HCT116 (cell line): ENCODE data around the gene XRN2. TPM values are rescaled to one million over a fixed set of nuclear protein-coding genes. Genes with fewer than 3 reads are reported as not detected.

ENCODE experiments used
- ATAC-seq: fragments of 200-7000 bp; cut with Tn5 transposase; 2 replicates; pipeline ENCODE4 v1.9.1; 2020; ENCODE audit warnings: mild to moderate bottlenecking, moderate library complexity
- BruUV-seq: library from RNA; stranded (reverse); fragments of 400-500 nt; replicated peaks from 2 replicates; lab custom pipeline; 2021; lab: Mats Ljungman, UMichigan
- CTCF ChIA-PET: fragments of 300-600 bp; sonication (Branson Sonifier 250); formaldehyde crosslinking; loops from one replicate; lab custom pipeline; 2021; ENCODE audit warnings: antibody characterized with exemption; lab: Charles Lee
- POLR2A ChIA-PET: fragments of 300-600, 350-600 bp; sonication (Branson Sonifier 250); formaldehyde crosslinking; loops from one replicate; lab custom pipeline; 2021; ENCODE audit warnings: antibody characterized with exemption; lab: Charles Lee
- RAD21 ChIA-PET, 2 experiments: fragments of 300-600 bp; sonication (Branson Sonifier 250); formaldehyde crosslinking; loops; one replicate each; lab custom pipeline; 2023; ENCODE audit warnings: low total read pairs in 2 of 2; ENCODE audit not compliant: uncharacterized antibody in 2 of 2, unreplicated experiment in 2 of 2, low non-redundant PET in 1 of 2; lab: Charles Lee
- DNase-seq: peaks from one replicate; pipeline ENCODE4 v3.0.0-alpha.2; 2010; ENCODE audit warnings: low read depth, low spot score
- H2AFZ ChIP-seq: fragments of 200-600 bp; shearing (Covaris generic), sonication (generic); 2 replicates; pipeline ENCODE4 v1.6.1; 2017; ENCODE audit warnings: low read depth, mixed run types, mixed read lengths, antibody characterized with exemption, low read length; ENCODE audit not compliant: poor library complexity, severe bottlenecking
- H3K27ac ChIP-seq: 2 replicates; pipeline ENCODE4 v1.5.1; 2012; ENCODE audit warnings: low read depth, low read length
- H3K27me3 ChIP-seq: fragments of 200-600 bp; sonication (generic); 2 replicates; pipeline ENCODE4 v1.6.1; 2016; ENCODE audit warnings: mixed run types, low read length, mixed read lengths; ENCODE audit not compliant: insufficient read depth
- H3K36me3 ChIP-seq, 2 experiments: fragments of 200-500 bp in 1 of 2; fragments of 200-600 bp in 1 of 2; sonication (Bioruptor generic) in 1 of 2; sonication (generic) in 1 of 2; 2 replicates each; pipeline versions ENCODE4 v1.5.1 to v1.6.1; 2014 to 2016; ENCODE audit warnings: low read length in 2 of 2, inconsistent platforms in 1 of 2, mixed read lengths in 1 of 2, mixed run types in 1 of 2; ENCODE audit not compliant: insufficient read depth in 2 of 2, control insufficient read depth in 1 of 2
- H3K4me1 ChIP-seq, 2 experiments: fragments of 200-600 bp in 1 of 2; sonication (generic) in 1 of 2; 2 replicates each; pipeline versions ENCODE4 v1.5.1 to v1.6.1; 2012 to 2017; ENCODE audit warnings: low read length in 2 of 2, inconsistent platforms in 1 of 2, mild to moderate bottlenecking in 1 of 2, mixed read lengths in 1 of 2, mixed run types in 1 of 2, moderate library complexity in 1 of 2; ENCODE audit not compliant: insufficient read depth in 2 of 2, control insufficient read depth in 1 of 2
- H3K4me2 ChIP-seq: fragments of 200-600 bp; sonication (generic); 2 replicates; pipeline ENCODE4 v1.6.1; 2017; ENCODE audit warnings: mixed run types, low read length, mixed read lengths
- H3K4me3 ChIP-seq, 2 experiments: fragments of 200-600 bp in 1 of 2; sonication (generic) in 1 of 2; replicated peaks in 1 of 2; 2 replicates each; pipeline ENCODE4 v1.5.1; 2011 to 2016; ENCODE audit warnings: low read length in 2 of 2, control low read depth in 1 of 2, low read depth in 1 of 2, mild to moderate bottlenecking in 1 of 2, mixed read lengths in 1 of 2, mixed run types in 1 of 2
- H3K79me2 ChIP-seq: fragments of 200-600 bp; sonication (generic); 2 replicates; pipeline ENCODE4 v1.6.1; 2017; ENCODE audit warnings: mild to moderate bottlenecking, mixed run types, low read length, moderate library complexity, mixed read lengths; ENCODE audit not compliant: insufficient read depth
- H3K9ac ChIP-seq: fragments of 200-600 bp; sonication (generic); 2 replicates; pipeline ENCODE4 v1.6.1; 2016; ENCODE audit warnings: low read length, mixed read lengths
- H3K9me2 ChIP-seq: fragments of 200-600 bp; sonication (generic), shearing (Covaris generic); 2 replicates; pipeline ENCODE4 v1.6.1; 2017; ENCODE audit warnings: mixed run types, mild to moderate bottlenecking, moderate library complexity; ENCODE audit not compliant: insufficient read depth
- H3K9me3 ChIP-seq, 2 experiments: fragments of 200-500 bp in 1 of 2; fragments of 200-600 bp in 1 of 2; sonication (Bioruptor generic) in 1 of 2; sonication (generic) in 1 of 2; 2 replicates each; pipeline ENCODE4 v1.6.1; 2014 to 2017; ENCODE audit warnings: low read length in 2 of 2, mixed read lengths in 2 of 2, inconsistent platforms in 1 of 2, low read depth in 1 of 2, mild to moderate bottlenecking in 1 of 2, mixed run types in 1 of 2, moderate library complexity in 1 of 2; ENCODE audit not compliant: control insufficient read depth in 1 of 2, insufficient read depth in 1 of 2
- H4K20me1 ChIP-seq: fragments of 200-600 bp; sonication (generic), shearing (Covaris generic); 2 replicates; pipeline ENCODE4 v1.6.1; 2017; ENCODE audit warnings: mixed run types, mild to moderate bottlenecking, moderate library complexity; ENCODE audit not compliant: insufficient read depth
- CEBPB ChIP-seq: IDR thresholded peaks from 2 replicates; pipeline ENCODE4 v1.6.1; 2012; ENCODE audit warnings: low read depth
- EGR1 ChIP-seq: IDR thresholded peaks from 2 replicates; pipeline ENCODE4 v1.6.1; 2012; ENCODE audit warnings: low read depth
- ELF1 ChIP-seq: IDR thresholded peaks from 2 replicates; pipeline ENCODE4 v1.6.1; 2012; ENCODE audit warnings: low read depth, borderline replicate concordance
- EZH2 ChIP-seq: fragments of 200-600 bp; sonication (generic); IDR thresholded peaks from 2 replicates; pipeline ENCODE4 v1.6.1; 2017; ENCODE audit warnings: antibody characterized with exemption, mixed run types
- EZH2phosphoT487 ChIP-seq: fragments of 200-600 bp; IDR thresholded peaks from 2 replicates; pipeline ENCODE4 v1.6.1; 2018; ENCODE audit warnings: antibody characterized with exemption, borderline replicate concordance
- POLR2A ChIP-seq: IDR thresholded peaks from 2 replicates; pipeline ENCODE4 v1.7.0; 2011; ENCODE audit warnings: borderline replicate concordance; ENCODE audit not compliant: insufficient read depth, insufficient read length; ENCODE audit errors: extremely low read depth
- POLR2AphosphoS5 ChIP-seq: IDR thresholded peaks from 2 replicates; pipeline ENCODE4 v1.6.1; 2011; ENCODE audit warnings: mild to moderate bottlenecking, low read depth, low read length, moderate library complexity
- SP1 ChIP-seq: IDR thresholded peaks from 2 replicates; pipeline ENCODE4 v1.6.1; 2012; ENCODE audit warnings: low read depth
- TCF7L2 ChIP-seq: IDR thresholded peaks from 2 replicates; pipeline ENCODE4 v1.7.0; 2011; ENCODE audit warnings: borderline replicate concordance, inconsistent platforms; ENCODE audit not compliant: insufficient read depth, insufficient read length; ENCODE audit errors: extremely low read depth
- YY1 ChIP-seq: IDR thresholded peaks from 2 replicates; pipeline ENCODE4 v1.6.1; 2011; ENCODE audit warnings: low read length, low read depth, moderate library complexity, mild to moderate bottlenecking; ENCODE audit not compliant: insufficient replicate concordance; ENCODE audit errors: extremely low read depth
- ZFX ChIP-seq: fragments of 450-650 bp; IDR thresholded peaks from 2 replicates; pipeline ENCODE4 v1.6.1; 2017
- ZNF274 ChIP-seq: fragments of 200-500 bp; sonication (Bioruptor generic); IDR thresholded peaks from 2 replicates; pipeline ENCODE4 v1.6.1; 2014; ENCODE audit warnings: mild to moderate bottlenecking, low read depth, low read length, inconsistent platforms
- intact Hi-C: fragments of 100-400 bp; cut with micrococcal nuclease; formaldehyde crosslinking; loops from 2 replicates; pipeline ENCODE4 v1.10.0; 2022
- total RNA-seq: library from RNA; stranded (reverse); gene quantifications from one replicate; pipeline ENCODE4 v1.2.1, GENCODE V29; 2021; ENCODE audit not compliant: unreplicated experiment
- TF ChIP-seq, protein P1 (sequence below): IDR thresholded peaks from 2 replicates; pipeline ENCODE4 v1.6.1; 2012
- TF ChIP-seq, protein P2 (sequence below): IDR thresholded peaks from 2 replicates; pipeline ENCODE4 v1.6.1; 2011; ENCODE audit warnings: mild to moderate bottlenecking, low read length, moderate library complexity; ENCODE audit not compliant: insufficient replicate concordance; ENCODE audit errors: extremely low read depth

XRN2 gene
- total RNA-seq, 1 experiment from 2014 or later: 101 TPM

DNA sequence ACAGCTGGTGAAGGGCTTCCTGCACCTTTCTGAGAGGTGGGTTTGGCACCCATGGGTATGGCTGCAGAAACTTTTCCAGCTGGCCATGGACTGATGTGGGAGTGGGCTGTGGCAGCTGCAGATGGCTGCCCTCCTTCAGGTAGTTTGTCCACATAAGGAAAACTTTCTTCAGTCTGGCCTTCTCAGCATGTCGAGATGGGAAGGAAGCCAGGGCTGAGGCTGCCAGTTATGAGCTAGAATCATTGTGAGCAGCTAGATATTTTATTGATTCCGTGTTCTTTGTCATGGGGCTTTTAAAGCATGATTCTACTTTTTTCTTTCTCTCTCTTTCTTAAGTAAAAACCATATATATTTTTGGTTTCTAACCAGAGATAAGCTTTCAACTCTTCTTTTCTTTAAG, 77.6 kb downstream of the XRN2 start:
- BruUV-seq: no TSS peak
- RAD21 ChIA-PET: no interaction called here

More for the DNA sequence above, 77.6 kb downstream of the XRN2 start:
- intact Hi-C loops: no loop called here
- Histone ChIP-seq H4K20me1 (peaks cover 5% of the 10 kb centered on the region; the same call in 1 of the 2 replicates), H3K79me2 (peaks cover 54% of the 10 kb centered on the region), H3K4me1 (no peaks in the 10 kb centered on the region), H3K36me3 (peaks cover 14 to 25% of the 10 kb centered on the region in 2 experiments; a peak in 3 of 4 replicates), H3K27ac (no peak overlapping the region), H3K4me3 (no peak overlapping the region), H3K9me3 (no peaks in the 10 kb centered on the region), H3K4me2 (no peak overlapping the region), H3K27me3 (no peaks in the 10 kb centered on the region), H2AFZ (no peak overlapping the region), H3K9ac (no peak overlapping the region), H3K9me2 (no peaks in the 10 kb centered on the region)
- CTCF ChIA-PET: no interaction called here
- DNase-seq: no peak
- TF ChIP-seq TCF7L2: no peak
- TF ChIP-seq ZNF274: no peak
- no peak for TF ChIP-seq EZH2
- no peak for TF ChIP-seq ZFX
- TF ChIP-seq CEBPB: no peak
- no peak for TF ChIP-seq SP1
- TF ChIP-seq POLR2AphosphoS5: no peak
- TF ChIP-seq, protein P1, sequence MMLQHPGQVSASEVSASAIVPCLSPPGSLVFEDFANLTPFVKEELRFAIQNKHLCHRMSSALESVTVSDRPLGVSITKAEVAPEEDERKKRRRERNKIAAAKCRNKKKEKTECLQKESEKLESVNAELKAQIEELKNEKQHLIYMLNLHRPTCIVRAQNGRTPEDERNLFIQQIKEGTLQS: no peak
- TF ChIP-seq EGR1: no peak
- no peak for TF ChIP-seq EZH2phosphoT487
- no peak for TF ChIP-seq POLR2A
- TF ChIP-seq, protein P2, sequence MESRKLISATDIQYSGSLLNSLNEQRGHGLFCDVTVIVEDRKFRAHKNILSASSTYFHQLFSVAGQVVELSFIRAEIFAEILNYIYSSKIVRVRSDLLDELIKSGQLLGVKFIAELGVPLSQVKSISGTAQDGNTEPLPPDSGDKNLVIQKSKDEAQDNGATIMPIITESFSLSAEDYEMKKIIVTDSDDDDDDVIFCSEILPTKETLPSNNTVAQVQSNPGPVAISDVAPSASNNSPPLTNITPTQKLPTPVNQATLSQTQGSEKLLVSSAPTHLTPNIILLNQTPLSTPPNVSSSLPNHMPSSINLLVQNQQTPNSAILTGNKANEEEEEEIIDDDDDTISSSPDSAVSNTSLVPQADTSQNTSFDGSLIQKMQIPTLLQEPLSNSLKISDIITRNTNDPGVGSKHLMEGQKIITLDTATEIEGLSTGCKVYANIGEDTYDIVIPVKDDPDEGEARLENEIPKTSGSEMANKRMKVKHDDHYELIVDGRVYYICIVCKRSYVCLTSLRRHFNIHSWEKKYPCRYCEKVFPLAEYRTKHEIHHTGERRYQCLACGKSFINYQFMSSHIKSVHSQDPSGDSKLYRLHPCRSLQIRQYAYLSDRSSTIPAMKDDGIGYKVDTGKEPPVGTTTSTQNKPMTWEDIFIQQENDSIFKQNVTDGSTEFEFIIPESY: no peak
- TF ChIP-seq YY1: no peak
- no peak for TF ChIP-seq ELF1
- POLR2A ChIA-PET: interaction anchor here (0.7 kb wide), 1 partner anchor 10 kb away, joined by 3 read pairs; no protein-coding TSS in a partner anchor
- no peak for ATAC-seq
